Hepatic stellate cell (primary cell): Measurements from ENCODE around the gene TGFB3.

Experiments
- DNase-seq: peaks from one replicate; pipeline ENCODE4 v3.0.0; 2011; ENCODE audit warnings: low spot score

The TGFB3 gene

DNA sequence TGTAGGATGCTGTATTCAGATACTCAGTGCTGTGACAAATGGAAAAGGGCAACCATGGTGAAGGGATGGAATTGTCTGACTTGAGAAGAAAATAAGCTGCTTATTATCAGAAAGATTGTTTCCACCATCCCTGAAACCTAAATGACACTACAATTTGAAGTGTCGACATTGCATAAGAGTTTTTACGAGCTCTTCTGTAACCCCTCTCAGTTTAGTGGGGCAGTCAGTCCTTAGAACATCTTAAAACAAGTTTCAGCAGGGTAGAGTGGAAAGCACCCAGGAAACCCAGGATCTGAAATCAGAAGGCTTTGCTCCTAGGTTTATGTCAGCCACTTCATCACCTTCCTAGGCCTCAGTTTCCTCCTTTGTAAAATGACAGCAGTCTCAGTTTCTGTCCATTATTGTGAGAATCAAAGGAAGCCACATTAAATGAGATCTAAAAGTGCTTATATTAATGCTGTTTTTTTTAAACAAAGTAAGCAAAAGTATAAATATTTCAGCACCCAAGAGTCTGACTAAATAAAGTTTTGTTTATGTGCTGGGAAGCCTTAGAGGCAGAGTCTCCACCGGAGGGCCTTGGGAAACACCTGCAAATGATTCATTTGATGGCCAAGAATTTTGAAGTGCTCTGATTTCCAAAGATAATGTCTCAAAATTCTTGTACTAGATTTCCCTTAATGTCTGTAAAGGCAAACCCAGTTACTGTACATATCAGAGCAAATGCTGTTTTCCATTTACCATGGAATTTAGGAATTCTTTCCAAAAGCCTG, 5.6 kb upstream of the TGFB3 start:
- no peak for DNase-seq

DNA sequence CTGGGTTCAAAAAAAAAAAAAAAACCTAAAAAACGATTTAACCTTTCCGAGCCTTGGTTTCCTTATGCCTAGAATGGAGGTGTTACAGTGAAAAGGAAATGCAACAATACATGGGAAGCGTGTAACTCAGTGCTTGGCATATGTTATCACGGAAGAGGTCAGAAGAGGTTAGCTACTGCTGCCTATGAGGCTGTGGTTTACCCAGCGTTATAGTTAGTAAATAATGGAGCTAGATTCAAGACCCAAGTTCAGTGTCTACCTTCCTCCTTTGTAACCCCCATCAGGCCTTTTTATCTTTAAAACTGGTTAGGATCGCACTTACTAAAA, 4.6 kb upstream of the TGFB3 start:
- DNase-seq = no peak

GRCh38 chr14:75985618-75986438, 4.0 kb upstream of the TGFB3 start, which contains the start of gene IFT43:
TSS of gene IFT43 (plus strand) at chr14:75985763. CDS start at chr14:75985787, 24 bp downstream.
- DNase-seq = peak; percentile 84

DNA sequence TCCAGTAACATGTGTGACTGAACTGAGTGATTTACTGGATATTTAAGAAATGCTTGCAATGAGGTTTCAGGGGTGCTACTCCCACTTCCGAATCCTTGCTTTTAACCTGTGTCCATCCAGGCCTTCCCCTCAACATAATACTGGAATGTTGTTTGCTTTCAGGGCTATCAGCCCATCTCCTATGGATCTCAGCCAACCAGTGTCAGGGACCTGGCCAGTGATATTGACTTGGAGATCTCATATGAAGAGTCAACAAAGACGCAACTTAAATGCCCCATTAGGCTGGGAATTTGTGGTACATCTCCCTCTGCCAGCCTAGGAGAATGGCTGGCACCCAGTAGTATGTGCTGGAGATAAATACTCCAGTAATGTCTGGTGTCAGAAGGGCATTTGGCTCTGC, 2.9 kb upstream of the TGFB3 start:
- DNase-seq = no peak

GRCh38 chr14:75983019-75983358, 1.2 kb upstream of the TGFB3 start:
- no peak for DNase-seq

DNA sequence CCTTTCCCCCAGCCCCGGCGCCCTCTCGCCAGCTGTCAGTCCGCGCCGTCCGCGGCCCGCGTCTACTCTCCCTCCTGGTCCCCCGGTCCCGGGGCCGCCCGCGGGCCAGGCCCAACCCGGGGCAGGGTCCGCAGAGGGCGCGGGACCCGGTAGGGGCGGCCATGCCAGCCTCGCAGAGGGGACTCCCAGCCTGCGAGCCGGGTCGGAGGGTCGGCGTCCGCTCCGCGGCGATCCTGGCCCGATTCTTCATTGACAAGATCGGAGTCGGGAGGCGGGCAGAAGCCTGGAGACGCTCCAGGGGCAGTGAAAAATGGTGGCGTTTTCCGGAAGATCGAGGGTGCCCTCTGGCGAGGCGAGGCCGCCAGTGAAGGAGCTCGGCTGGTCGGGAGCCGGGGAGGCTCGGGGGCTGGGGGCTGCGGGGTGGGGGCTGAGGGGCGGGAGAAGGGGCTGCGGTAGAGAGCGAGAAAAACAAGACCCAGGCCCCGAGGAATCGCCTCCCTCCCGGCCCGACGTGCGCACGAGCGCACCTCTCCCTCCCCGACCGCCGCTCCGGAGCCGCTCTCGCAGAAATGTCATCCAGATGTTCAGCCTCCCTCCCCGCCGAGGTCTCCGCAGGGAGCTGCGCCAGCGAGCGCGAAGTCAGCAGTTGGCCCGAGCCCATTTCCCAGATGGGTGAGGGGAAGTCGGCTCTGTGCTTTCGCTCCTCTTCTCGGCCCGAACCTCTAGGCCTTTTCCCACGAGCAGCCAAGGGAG, 647 bp upstream of the TGFB3 start:
- DNase-seq = peak; percentile 73

GRCh38 chr14:75980856-75981255, 939 bp downstream of the TGFB3 start:
- DNase-seq = no peak

DNA sequence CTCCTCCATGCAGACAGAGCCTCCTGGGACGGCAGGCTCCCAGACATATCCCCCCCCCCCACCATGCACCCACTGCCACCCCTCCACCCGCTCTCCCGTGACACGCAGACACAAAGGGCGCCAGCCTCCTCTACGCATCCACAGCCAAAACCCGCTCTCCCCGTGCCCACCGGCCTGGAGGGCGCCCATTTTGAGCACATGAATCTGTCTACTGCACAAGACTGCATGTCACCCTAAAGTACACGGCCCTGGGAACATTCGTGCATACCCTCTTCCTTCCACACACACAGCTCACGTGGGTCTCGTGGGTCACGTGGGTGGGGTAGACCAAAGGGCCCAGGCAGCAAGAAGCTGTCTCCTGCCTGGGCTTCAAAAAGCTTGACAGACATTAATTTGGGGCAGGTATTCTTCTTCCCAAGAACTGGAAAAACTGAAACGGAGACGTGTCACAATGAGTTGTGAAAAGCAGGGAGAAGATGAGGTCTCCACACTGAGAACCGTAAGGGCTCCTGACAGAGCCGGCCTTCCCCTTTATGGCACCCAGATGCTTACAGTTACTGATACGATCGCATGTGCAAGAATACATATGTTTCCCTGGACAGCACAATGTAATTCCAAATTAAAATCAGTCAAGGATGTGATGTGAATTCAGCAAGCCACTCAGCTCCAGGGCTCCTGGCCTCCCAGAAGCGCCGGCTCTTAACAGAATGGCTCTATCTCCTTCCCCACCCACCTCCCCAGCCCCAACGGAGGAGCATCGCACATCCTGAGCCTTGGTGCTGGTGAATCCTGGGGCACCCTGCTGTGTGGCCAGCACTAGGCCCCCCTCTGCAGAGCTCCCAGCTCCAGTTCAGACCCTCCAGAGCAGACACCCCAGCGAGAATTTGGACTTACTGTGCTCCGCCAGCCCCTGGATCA, 1.9 kb downstream of the TGFB3 start:
- DNase-seq = no peak

DNA sequence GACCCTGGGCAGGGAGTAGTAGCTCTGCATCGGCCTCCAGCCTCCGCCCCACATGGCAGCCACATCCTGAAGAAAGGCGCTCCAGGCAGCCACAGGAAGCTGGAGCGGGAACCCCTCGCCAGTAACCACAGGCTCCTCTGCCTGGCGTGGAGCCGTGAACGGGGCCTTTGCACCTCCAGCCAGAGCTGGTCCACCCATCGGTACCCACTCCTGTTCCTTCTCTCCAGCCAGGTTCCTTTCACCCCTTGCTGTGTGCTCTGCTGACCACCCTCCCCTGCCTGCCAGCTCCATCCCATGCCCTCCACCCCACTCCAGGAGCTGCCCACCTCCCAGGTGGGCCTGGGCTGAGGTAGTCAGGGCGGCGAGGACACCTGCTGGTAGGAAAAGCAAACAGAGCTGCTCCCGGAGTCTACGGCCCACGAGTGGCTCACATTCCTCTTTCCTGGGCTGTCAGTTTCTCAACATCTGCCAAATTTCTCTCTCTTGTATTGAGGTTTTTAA, 2.7 kb downstream of the TGFB3 start:
- DNase-seq = peak; percentile 70

DNA sequence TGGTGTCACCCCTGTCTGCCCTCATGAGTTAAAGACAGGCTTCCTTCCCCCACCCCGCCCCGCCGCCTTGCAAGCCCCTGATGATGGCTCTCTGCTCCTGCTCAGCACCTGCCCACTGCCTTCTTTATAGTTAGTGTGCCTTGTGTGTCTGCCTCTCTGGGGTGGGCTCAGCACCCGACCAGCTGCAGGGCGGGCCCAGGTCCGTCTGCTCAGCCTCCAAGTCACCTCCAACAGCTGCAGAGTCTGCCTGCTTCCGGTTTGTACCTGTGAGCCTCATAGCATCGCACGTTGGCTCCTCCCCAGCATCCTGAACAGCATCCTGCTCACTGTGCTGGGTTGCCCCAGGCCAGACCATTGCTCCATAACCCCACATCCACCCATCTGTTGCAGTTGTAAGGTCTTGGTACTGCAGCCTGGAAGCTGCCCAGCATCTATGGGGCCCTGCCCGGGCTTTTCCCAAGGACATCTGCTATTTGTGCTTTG, 3.5 kb downstream of the TGFB3 start:
- no peak for DNase-seq

GRCh38 chr14:75977582-75977943, 4.2 kb downstream of the TGFB3 start:
- no peak for DNase-seq

DNA sequence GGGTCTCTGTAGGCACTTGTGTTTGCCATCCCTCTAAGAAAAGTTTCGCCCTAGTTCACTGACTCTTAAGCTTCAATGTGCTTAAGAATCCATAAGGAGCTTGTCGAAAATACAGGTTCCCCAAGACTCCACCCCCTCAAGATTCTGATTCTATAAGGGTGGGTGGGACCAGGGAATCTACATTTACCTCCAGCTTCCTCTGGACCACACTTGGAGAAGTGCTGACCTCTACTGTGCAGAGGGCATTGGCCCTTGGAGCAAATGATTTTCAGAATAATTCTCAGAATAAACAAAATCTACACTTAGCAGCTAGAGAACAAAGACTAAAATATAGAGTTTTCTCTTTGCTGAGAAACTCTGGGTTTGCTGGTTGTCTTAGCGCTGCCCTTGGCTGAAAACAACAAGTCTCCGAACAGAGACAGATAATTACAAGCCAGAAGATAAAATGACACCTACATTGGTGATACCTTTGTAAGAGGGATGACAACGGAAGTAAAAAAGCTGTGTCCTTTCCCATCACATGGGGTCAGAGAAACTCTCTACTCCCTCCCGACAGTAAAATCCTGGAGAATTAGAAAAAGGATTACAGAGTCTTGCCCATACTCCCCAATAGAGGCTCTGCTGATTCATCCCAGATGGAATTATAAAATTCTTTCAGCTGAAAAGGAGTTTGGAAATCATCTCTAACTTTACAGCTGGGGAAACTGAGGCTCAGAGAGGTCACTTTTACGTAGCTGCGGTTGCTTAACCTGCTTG, 4.8 kb downstream of the TGFB3 start:
- no peak for DNase-seq

DNA sequence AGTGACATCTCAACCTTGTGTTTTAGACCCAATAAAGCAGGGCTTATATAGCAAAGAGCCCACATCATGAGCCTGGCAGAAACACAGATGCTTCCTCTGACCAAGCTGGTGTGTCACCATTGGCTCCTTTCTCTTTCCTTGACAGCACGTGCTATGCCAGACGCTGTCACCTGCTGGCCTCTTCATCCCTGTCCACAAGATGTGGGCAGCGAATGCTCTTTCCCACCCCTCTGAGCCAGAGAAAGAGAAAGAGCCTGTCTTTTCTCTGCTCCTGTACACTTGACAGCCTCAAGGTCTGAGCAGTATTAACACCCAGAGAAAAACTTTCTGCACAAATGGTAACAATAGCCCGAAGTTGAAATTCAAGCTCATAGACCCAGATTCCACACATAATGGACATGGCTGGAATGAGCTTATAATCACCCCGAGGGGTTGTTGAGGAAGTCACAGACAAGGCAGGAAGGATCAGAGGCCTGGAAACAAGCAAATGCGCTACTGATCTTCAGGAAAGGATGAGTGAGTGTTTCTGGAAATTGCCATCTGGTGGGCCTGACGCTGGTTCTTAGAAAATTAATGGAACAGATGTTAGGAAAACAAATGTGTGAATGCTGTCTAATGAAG, 8.9 kb downstream of the TGFB3 start:
- DNase-seq = no peak

DNA sequence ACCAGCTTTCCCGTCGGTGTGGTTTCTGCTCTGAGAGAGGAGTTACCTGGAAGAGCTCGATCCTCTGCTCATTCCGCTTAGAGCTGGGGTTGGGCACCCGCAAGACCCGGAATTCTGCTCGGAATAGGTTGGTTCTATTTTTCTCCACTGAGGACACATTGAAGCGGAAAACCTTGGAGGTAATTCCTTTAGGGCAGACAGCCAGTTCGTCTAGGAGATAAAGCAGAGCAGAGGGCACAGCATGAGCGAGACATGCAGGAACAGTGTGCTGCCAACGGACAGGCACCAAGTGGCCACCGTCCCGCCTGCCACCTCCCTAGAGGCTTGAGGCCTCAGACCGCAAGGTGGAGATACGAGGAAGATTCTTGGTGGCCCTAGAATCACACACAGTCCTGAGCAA, 10.3 kb downstream of the TGFB3 start:
- DNase-seq = no peak

DNA sequence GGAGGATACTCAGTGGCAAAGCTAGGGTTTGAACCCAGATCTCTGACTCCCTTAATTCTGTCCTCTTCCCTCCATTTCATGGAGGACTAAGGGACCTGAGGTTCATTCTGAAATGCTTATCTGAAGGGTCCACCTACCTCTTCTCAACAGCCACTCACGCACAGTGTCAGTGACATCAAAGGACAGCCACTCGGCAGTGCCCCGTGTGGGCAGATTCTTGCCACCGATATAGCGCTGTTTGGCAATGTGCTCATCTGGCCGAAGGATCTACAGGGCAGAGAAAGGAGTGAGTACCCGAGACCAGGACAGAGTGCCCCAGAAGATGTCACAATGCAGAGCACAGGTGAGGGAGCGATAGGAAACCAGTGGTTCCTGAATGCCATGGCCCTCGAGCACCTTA, 10.8 kb downstream of the TGFB3 start:
- DNase-seq = no peak

DNA sequence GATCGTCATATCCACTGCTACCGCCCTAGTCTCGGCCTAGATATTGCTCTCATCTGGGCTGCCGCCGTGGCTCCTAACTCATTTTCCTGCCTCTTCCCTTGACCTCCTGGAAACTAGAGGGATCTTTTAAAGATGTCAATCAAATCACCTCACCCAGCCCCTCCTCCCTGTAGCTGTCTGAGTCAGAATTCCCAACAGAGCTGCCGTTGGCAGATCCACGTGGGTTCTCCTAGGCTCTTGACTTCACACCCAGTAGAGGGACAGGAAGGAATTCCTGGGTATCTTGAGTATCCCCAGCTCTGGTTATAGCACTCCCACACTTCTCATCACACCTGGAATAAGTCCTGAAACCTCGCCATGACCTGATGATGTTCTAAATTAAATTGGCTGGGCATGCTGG, 11.9 kb downstream of the TGFB3 start:
- DNase-seq = no peak

- DNase-seq = no peak
Observed at GRCh38 chr14:75969126-75969525, 12.7 kb downstream of the TGFB3 start.

GRCh38 chr14:75968456-75968855, 13.3 kb downstream of the TGFB3 start:
- peak; percentile 53 for DNase-seq

DNA sequence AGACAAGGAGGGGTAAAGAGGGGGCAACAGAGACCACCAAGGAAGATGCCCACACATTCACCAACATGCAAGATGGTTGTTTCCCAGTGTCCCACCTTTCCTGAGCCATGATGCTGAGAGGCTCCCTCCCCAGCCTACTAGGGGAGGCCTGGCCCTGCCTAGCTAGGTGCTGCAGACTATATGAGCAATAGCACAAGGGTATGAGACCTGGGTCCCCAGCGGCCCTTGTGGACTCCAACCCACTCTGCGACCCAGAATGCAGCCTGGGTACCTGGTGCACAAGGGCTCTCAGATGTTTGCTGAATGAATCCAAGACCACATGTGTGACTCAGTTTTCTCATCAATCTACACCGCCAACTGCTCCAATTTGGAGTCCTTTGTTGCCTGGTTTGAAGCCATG, 13.9 kb downstream of the TGFB3 start:
- DNase-seq = no peak

GRCh38 chr14:75961662-75962061, 20.1 kb downstream of the TGFB3 start:
- no peak for DNase-seq
